GM12801 (cell line): ENCODE data around the gene ANKRD40.

Experiments
- CTCF ChIP-seq: IDR thresholded peaks from one replicate; pipeline ENCODE4 v1.5.1; 2011; ENCODE audit warnings: control low read depth; ENCODE audit not compliant: insufficient read length; ENCODE audit errors: extremely low read depth

ANKRD40 gene

DNA sequence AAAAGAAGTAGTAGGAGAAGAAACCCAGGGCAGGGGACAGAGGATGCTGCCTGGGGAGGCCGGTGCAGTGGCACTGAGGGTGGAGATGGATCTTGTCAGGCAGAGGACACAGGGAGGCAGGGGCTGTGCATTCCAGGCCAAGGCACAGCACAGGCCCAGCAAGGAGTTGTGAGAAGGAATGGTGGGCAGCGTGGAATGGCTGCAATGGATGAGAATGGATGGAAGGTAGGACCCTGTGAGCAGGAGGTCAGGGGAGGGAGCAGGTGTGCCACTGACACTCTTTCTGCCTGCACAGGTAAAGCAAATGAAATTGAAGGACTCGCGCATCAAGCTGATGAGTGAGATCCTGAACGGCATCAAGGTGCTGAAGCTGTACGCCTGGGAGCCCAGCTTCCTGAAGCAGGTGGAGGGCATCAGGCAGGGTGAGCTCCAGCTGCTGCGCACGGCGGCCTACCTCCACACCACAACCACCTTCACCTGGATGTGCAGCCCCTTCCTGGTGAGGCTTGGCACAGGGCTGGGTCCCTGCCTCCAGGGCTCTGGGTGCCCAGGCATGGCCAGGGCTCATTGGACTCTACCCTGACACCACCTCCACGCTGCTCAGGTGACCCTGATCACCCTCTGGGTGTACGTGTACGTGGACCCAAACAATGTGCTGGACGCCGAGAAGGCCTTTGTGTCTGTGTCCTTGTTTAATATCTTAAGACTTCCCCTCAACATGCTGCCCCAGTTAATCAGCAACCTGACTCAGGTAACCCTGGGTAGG lies 40.3 kb downstream of the ANKRD40 start:
- no peak for TF ChIP-seq CTCF

DNA sequence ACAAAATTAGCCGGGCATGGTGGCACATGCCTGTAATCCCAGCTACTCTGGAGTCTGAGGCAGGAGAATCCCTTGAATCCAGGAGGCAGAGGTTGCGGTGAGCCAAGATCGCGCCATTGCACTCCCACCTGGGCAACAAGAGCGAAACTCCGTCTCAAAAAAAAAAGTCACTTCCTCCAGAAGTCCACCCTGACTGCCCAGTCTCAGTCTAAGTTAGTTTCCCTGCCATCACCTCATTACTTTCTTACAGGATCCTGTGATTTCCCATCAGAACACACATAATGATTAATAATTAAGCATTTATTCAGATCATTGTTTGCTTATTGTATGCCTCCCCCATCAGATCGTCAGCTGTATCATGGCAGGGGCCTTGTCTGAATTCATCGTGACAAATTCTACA lies 41.4 kb downstream of the ANKRD40 start:
- no peak for TF ChIP-seq CTCF

DNA sequence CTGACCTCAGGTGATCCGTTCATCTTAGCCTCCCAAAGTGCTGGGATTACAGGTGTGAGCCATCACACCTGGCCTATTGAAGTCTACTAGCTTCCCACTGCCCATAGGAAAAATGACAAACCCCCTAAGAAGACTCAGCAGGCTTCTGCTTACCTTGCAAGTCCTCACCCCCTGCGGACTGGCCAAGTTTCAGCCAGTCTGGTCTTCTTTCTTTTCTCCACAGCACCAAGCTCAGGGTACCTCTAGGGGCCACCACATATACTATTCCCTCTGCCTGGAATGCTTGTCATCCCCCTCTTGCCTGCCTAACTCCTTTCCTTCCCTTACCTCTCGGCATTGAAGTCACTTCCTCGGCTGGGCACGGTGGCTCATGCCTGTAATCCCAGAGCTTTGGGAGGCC lies 41.9 kb downstream of the ANKRD40 start:
- TF ChIP-seq CTCF, result no peak

DNA sequence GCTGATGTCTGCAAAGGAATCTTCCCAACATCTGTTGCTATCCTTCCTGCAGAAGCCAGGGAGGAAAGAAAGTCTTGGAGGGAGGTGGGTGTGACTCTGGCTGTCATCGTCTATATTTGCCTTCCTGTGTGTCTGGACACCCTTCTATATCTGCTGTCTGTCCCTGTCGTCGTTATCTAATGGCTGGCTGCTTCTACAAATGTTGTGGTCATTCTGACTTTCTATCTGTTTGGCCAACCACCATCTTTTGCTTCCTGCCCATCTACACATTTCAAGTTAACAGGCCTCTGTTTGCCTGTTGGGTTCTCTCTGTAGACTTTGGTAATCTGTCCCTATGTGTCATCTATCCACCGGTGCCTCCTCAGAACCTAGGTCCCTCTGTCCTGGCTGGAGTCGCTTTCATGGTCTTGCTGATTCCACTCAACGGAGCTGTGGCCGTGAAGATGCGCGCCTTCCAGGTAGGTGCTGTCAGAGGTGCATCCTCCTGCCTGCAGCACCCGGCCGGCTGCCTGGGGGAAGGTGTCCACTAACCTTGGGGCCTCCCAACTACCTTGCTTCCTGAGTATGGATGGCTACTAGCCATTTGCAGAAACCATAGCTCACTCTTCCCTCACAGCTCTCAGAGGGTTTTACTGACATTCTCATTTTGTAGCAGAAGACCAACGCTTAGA lies 42.8 kb downstream of the ANKRD40 start:
- TF ChIP-seq CTCF, result no peak

- no peak for TF ChIP-seq CTCF
Observed at GRCh38 chr17:50663812-50664374, 43.8 kb downstream of the ANKRD40 start.

DNA sequence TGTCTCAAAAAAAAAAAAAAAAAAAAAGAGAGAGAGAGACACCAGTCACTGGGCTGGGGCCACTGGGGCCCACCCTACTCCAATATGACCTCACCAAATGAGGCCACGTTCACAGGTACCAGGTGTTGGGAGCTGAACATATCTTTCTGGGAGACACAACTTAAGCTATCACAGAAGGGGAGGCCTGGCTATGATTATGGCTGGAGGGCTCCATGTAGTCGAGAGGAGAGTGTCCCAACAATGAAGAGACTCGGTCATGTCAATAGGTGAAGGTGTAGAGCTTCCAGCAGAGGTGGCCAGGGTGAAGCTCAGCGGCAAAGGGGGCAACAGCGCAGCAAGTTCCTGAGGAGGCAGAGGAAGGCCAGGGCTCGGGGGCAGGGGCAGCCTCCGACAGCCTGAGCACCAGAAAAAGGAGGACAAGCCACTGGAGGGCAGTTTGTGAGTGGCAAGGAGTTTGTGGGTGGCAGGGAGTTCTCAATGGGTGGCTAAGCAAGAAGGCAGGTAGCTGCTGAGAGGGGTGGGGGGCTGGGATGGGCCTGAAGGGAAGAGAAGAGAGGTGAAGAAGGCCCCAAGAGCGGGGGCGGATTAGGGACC lies 45.0 kb downstream of the ANKRD40 start:
- no peak for TF ChIP-seq CTCF

GRCh38 chr17:50661795-50662391 lies 45.8 kb downstream of the ANKRD40 start:
- no peak for TF ChIP-seq CTCF
